ENCODE measurements around the gene LRRC28.

DNA sequence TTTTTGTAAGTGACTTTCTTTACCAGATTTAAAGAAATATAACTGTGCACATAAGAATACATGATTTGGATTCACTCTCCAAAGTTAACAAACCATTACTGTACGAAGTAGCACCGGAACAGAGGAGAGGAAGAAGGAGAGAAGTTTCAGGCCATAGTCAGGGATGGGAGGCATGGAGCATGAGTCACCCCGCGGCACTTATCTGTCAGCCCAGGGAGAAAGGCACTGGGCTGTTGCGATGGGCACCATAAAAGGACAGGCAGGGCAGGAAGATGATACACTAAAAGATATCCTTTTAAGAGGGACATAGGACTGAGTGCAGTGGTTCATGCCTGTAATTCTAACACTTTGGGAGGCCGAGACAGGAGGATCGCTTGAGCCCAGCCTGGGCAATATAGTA lies 38.9 kb upstream of the LRRC28 start:
- TF ChIP-seq, protein P1, sequence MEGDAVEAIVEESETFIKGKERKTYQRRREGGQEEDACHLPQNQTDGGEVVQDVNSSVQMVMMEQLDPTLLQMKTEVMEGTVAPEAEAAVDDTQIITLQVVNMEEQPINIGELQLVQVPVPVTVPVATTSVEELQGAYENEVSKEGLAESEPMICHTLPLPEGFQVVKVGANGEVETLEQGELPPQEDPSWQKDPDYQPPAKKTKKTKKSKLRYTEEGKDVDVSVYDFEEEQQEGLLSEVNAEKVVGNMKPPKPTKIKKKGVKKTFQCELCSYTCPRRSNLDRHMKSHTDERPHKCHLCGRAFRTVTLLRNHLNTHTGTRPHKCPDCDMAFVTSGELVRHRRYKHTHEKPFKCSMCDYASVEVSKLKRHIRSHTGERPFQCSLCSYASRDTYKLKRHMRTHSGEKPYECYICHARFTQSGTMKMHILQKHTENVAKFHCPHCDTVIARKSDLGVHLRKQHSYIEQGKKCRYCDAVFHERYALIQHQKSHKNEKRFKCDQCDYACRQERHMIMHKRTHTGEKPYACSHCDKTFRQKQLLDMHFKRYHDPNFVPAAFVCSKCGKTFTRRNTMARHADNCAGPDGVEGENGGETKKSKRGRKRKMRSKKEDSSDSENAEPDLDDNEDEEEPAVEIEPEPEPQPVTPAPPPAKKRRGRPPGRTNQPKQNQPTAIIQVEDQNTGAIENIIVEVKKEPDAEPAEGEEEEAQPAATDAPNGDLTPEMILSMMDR (IDR thresholded peaks at IDR 0.05): no peak
- no peak for TF ChIP-seq POLR2A (IDR thresholded peaks at IDR 0.05)
- TF ChIP-seq POLR2AphosphoS5 (IDR thresholded peaks at IDR 0.05; ENCODE audit: insufficient read depth in 1 of 2, low read depth in 1 of 2): no peak
